ENCODE measurements around the gene ZNF26. TPM values are rescaled to one million over a fixed set of nuclear protein-coding genes. Genes with fewer than 3 reads are reported as not detected.
A peak's percentile ranks its signal among the peaks of the same experiment; 100 is the strongest.
"Not testable (repeated sequence)": the region's sequence is repeated elsewhere in the genome, so short reads cannot be mapped to it uniquely, and the experiment has no call there.

The ZNF26 gene
- total and polyA plus RNA-seq, 2 donors (not counting 1 experiment from before 2014, with no cell fraction given): 36.0 to 38.3 TPM

DNA sequence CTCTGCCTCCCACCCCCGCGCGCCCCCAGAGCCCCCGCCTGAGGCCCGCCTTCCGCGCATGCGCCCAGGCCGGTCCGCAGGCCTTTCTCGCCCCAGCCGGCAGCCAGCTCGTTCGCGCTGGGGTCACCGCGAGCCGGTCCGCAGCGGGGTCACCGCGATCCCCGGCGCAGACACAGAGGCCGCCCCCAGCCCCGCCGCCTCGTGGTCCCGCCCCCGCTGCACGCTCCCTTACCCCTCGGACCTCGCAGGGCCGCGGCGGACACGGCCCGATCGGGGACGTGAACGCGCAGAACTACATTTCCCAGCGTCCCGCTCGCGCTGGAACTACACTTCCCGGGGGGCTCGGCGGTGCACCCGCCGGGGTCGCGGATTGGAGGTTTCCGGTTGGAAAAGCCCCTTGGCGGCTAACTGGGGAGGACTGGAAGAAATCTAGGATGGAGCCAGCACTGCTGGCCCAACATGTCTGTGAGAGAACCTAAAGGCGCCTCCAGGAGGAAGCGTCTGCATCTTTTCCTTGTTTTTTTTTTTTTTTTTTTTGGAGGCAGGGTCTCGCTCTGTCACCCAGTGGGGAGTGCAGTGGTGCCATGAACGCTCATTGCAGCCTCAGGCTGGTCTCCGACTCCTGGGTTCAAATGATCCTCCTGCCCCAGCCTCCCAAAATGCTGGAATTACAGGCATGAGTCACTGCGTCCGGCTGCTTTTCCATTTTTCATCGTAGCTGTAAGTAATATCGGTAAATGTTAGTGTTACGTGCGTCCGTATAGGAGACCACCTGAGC is 30.0 kb upstream of the ZNF26 start, which contains the start of gene ZNF605:
ZNF605 (minus strand) TSS at position 296 of the 778 bp plus-strand sequence. CDS start 10,671 bp downstream, outside the sequence.
- H3K9ac ChIP-seq (ENCODE audit: low read length): peak within 1 kb of the TSS; percentile 94
- H3K27me3 ChIP-seq (replicated peaks in 1 of 4; ENCODE audit: control extremely low read depth in 1 of 4, control insufficient read depth in 3 of 4, insufficient read depth in 4 of 4, low read length in 3 of 4): no peaks in the 10 kb centered on the region
- intact Hi-C loops (cut with micrococcal nuclease): loop anchor here (1.0 to 5.0 kb wide), 7 partner anchors 30 to 809 kb away; partner anchors contain the start of genes GOLGA3, ZNF10, ZNF140 and ZNF26
- peak; percentile 93 for DNase-seq
- ChIA-PET CTCF (interaction anchor here (1.0 to 1.2 kb wide), 3 partner anchors 30 to 51 kb away, joined by 3 to 5 read pairs (median 4); partner anchors contain the start of gene ZNF26), POLR2A (interaction anchor here (0.5 to 1.5 kb wide), 5 partner anchors 30 to 174 kb away, joined by 5 to 11 read pairs (median 5); partner anchors contain the start of genes ZNF10, ZNF26 and ZNF891)
- peak within 1 kb of the TSS; percentile 87 for H2AFZ ChIP-seq (ENCODE audit: insufficient read depth, low read depth, low read length, poor library complexity, severe bottlenecking)
- H3K9me3 ChIP-seq (ENCODE audit: control extremely low read depth in 1 of 3, control insufficient read depth in 2 of 3, insufficient read depth in 1 of 3, low read length in 2 of 3): peaks cover 0 to 20% (median 2%) of the 10 kb centered on the region in 3 donors
- peak within 1 kb of the TSS; percentile 69 to 95 (median 87) for H3K4me3 ChIP-seq (ENCODE audit: control extremely low read depth in 1 of 5, extremely low read depth in 1 of 5, insufficient read depth in 1 of 5, low read depth in 2 of 5, low read length in 4 of 5)
- WGBS (ENCODE audit: insufficient coverage): 1% methylated on average over 67 of the region's 67 CpGs
- no peaks in the 10 kb centered on the region for H3K27me3 Mint-ChIP-seq
- H3K4me3 Mint-ChIP-seq: peak within 1 kb of the TSS; percentile 93
- peaks cover 11 to 19% of the 10 kb centered on the region in 2 donors for H3K4me1 ChIP-seq (ENCODE audit: control insufficient read depth in 2 of 2, insufficient read depth in 2 of 2, low read length in 2 of 2)
- TF ChIP-seq CTCF (IDR thresholded peaks at IDR 0.05): no peak
- peaks cover 14% of the 10 kb centered on the region for H4K20me1 ChIP-seq (ENCODE audit: control insufficient read depth, insufficient read depth, low read length, poor library complexity, severe bottlenecking)
- peak within 1 kb of the TSS; percentile 65 to 93 for H3K27ac ChIP-seq (ENCODE audit: low read length in 2 of 2)
- H3K79me2 ChIP-seq (ENCODE audit: control insufficient read depth, insufficient read depth, low read length): peaks cover 61% of the 10 kb centered on the region
- peak within 1 kb of the TSS; percentile 89 for H3K4me2 ChIP-seq (replicated peaks; ENCODE audit: low read depth, low read length, poor library complexity, severe bottlenecking)
- peak within 1 kb of the TSS; percentile 93 for H3K27ac Mint-ChIP-seq
- no peaks in the 10 kb centered on the region for H3K36me3 ChIP-seq (replicated peaks in 1 of 2; ENCODE audit: control extremely low read depth in 1 of 2, control insufficient read depth in 1 of 2, extremely low read depth in 1 of 2, insufficient read depth in 2 of 2, low read length in 1 of 2)
- H3K4me1 Mint-ChIP-seq: peaks cover 26% of the 10 kb centered on the region
- H3K9me3 Mint-ChIP-seq (ENCODE audit: insufficient read depth): peaks cover 2% of the 10 kb centered on the region
- peak; percentile 91 for ATAC-seq (ENCODE audit: low read depth)

DNA sequence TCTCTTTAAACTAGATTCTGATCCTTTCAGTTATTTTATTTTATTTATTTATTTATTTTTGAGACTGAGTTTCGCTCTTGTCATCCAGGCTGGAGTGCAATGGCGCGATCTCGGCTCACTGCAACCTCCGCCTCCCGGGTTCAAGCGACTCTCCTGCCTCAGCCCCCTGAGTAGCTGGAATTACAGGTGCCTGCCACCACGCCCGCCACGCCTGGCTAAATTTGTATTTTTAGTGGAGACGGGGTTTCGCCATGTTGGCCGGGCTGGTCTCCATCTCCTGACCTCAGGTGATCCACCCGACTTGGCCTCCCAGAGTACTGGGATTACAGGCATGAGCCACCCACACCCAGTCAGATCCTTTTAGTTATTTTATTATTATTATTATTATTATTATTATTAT is 24.4 kb upstream of the ZNF26 start:
- not testable (repeated sequence) for ATAC-seq (ENCODE audit: low read depth); H3K27ac Mint-ChIP-seq
- 100% methylated on average over 3 of the region's 14 CpGs for WGBS (ENCODE audit: insufficient coverage)

GRCh38 chr12:132963947-132964346 is 22.2 kb upstream of the ZNF26 start:
- H3K27me3 ChIP-seq (replicated peaks in 1 of 4; ENCODE audit: control extremely low read depth in 1 of 4, control insufficient read depth in 3 of 4, insufficient read depth in 4 of 4, low read length in 3 of 4); H2AFZ ChIP-seq (ENCODE audit: insufficient read depth, low read depth, low read length, poor library complexity, severe bottlenecking); DNase-seq; H3K4me1 Mint-ChIP-seq; H3K4me3 Mint-ChIP-seq; H3K4me1 ChIP-seq (ENCODE audit: control insufficient read depth in 2 of 2, insufficient read depth in 2 of 2, low read length in 2 of 2); H4K20me1 ChIP-seq (ENCODE audit: control insufficient read depth, insufficient read depth, low read length, poor library complexity, severe bottlenecking); H3K27ac Mint-ChIP-seq; H3K79me2 ChIP-seq (ENCODE audit: control insufficient read depth, insufficient read depth, low read length); H3K9ac ChIP-seq (ENCODE audit: low read length); H3K27ac ChIP-seq (ENCODE audit: low read length in 2 of 2); intact Hi-C loops (cut with micrococcal nuclease); ATAC-seq (ENCODE audit: low read depth); POLR2A ChIA-PET; H3K4me2 ChIP-seq (replicated peaks; ENCODE audit: low read depth, low read length, poor library complexity, severe bottlenecking); H3K36me3 ChIP-seq (replicated peaks in 1 of 2; ENCODE audit: control extremely low read depth in 1 of 2, control insufficient read depth in 1 of 2, extremely low read depth in 1 of 2, insufficient read depth in 2 of 2, low read length in 1 of 2); H3K27me3 Mint-ChIP-seq; H3K4me3 ChIP-seq (ENCODE audit: control extremely low read depth in 1 of 5, extremely low read depth in 1 of 5, insufficient read depth in 1 of 5, low read depth in 2 of 5, low read length in 4 of 5); H3K9me3 Mint-ChIP-seq (ENCODE audit: insufficient read depth): not testable (repeated sequence)
- CTCF ChIA-PET: interaction anchor here (0.6 kb wide), 1 partner anchor 45 kb away, joined by 4 read pairs; no protein-coding TSS in a partner anchor
- H3K9me3 ChIP-seq (ENCODE audit: control extremely low read depth in 1 of 3, control insufficient read depth in 2 of 3, insufficient read depth in 1 of 3, low read length in 2 of 3): peaks cover 0 to 47% (median 0%) of the 10 kb centered on the region in 3 donors
- 100% methylated on average over 2 of the region's 10 CpGs for WGBS (ENCODE audit: insufficient coverage)

More for the DNA sequence above, 24.4 kb upstream of the ZNF26 start:
- H4K20me1 ChIP-seq (ENCODE audit: control insufficient read depth, insufficient read depth, low read length, poor library complexity, severe bottlenecking); H3K4me1 Mint-ChIP-seq; H3K36me3 ChIP-seq (replicated peaks in 1 of 2; ENCODE audit: control extremely low read depth in 1 of 2, control insufficient read depth in 1 of 2, extremely low read depth in 1 of 2, insufficient read depth in 2 of 2, low read length in 1 of 2); POLR2A ChIA-PET; intact Hi-C loops (cut with micrococcal nuclease); H3K27me3 Mint-ChIP-seq; H3K4me3 Mint-ChIP-seq; DNase-seq; H3K9ac ChIP-seq (ENCODE audit: low read length); H3K27me3 ChIP-seq (replicated peaks in 1 of 4; ENCODE audit: control extremely low read depth in 1 of 4, control insufficient read depth in 3 of 4, insufficient read depth in 4 of 4, low read length in 3 of 4); CTCF ChIA-PET; H3K27ac ChIP-seq (ENCODE audit: low read length in 2 of 2); H3K4me2 ChIP-seq (replicated peaks; ENCODE audit: low read depth, low read length, poor library complexity, severe bottlenecking); H3K79me2 ChIP-seq (ENCODE audit: control insufficient read depth, insufficient read depth, low read length); H3K4me3 ChIP-seq (ENCODE audit: control extremely low read depth in 1 of 5, extremely low read depth in 1 of 5, insufficient read depth in 1 of 5, low read depth in 2 of 5, low read length in 4 of 5); H3K4me1 ChIP-seq (ENCODE audit: control insufficient read depth in 2 of 2, insufficient read depth in 2 of 2, low read length in 2 of 2); H3K9me3 Mint-ChIP-seq (ENCODE audit: insufficient read depth); H2AFZ ChIP-seq (ENCODE audit: insufficient read depth, low read depth, low read length, poor library complexity, severe bottlenecking): not testable (repeated sequence)
- peaks cover 0 to 28% (median 1%) of the 10 kb centered on the region in 3 donors for H3K9me3 ChIP-seq (ENCODE audit: control extremely low read depth in 1 of 3, control insufficient read depth in 2 of 3, insufficient read depth in 1 of 3, low read length in 2 of 3)

All from B cell (primary cell).